OCI-LY3 (cell line): ENCODE data around the gene TEX22.
A peak's percentile ranks its signal among the peaks of the same experiment; 100 is the strongest.

Source experiments
- H2AFZ ChIP-seq: fragments of 200-600, 300-600 bp; shearing (Covaris generic); 2 replicates; pipeline ENCODE4 v1.6.0; 2014; ENCODE audit warnings: antibody characterized with exemption, low read depth, low read length
- H3K27ac ChIP-seq: fragments of 200-600, 300-600 bp; sonication (generic); 2 replicates; pipeline ENCODE4 v1.5.1; 2014; ENCODE audit warnings: mild to moderate bottlenecking, low read length, moderate library complexity, mixed read lengths
- H3K27me3 ChIP-seq: fragments of 200-600, 300-600 bp; sonication (generic); 2 replicates; pipeline ENCODE4 v1.6.1; 2014; ENCODE audit warnings: low read depth, low read length, mixed read lengths
- H3K36me3 ChIP-seq: fragments of 200-600, 300-600 bp; sonication (generic); replicated peaks from 2 replicates; pipeline ENCODE3; 2014; ENCODE audit warnings: low read depth, low read length, mixed read lengths
- H3K4me1 ChIP-seq: fragments of 300-600, 200-600 bp; sonication (generic); 2 replicates; pipeline ENCODE4 v1.6.1; 2014; ENCODE audit warnings: low read length, mixed read lengths
- H3K4me2 ChIP-seq: fragments of 200-600, 300-600 bp; sonication (generic); 2 replicates; pipeline ENCODE4 v1.6.1; 2014; ENCODE audit warnings: low read length, mixed read lengths
- H3K4me3 ChIP-seq: fragments of 300-600, 200-600 bp; sonication (generic); 2 replicates; pipeline ENCODE4 v1.5.1; 2014; ENCODE audit warnings: antibody characterized with exemption, mild to moderate bottlenecking, low read length, moderate library complexity
- H3K79me2 ChIP-seq: fragments of 300-600, 200-600 bp; shearing (Covaris generic); 2 replicates; pipeline ENCODE4 v1.6.1; 2014; ENCODE audit warnings: mild to moderate bottlenecking, low read length, mixed read lengths
- H3K9ac ChIP-seq: fragments of 300-600, 200-600 bp; shearing (Covaris generic); 2 replicates; pipeline ENCODE4 v1.6.0; 2014; ENCODE audit warnings: mild to moderate bottlenecking, low read length, moderate library complexity
- H3K9me3 ChIP-seq: fragments of 200-600, 300-600 bp; shearing (Covaris generic); 2 replicates; pipeline ENCODE4 v1.6.1; 2014; ENCODE audit warnings: low read length, mixed read lengths; ENCODE audit not compliant: insufficient read depth
- H4K20me1 ChIP-seq: fragments of 200-600, 300-600 bp; sonication (generic); 2 replicates; pipeline ENCODE4 v1.6.1; 2016; ENCODE audit warnings: low read length, mixed read lengths; ENCODE audit not compliant: insufficient read depth
- EZH2phosphoT487 ChIP-seq: fragments of 200-600 bp; shearing (Covaris generic); IDR thresholded peaks from 2 replicates; pipeline ENCODE4 v1.6.1; 2018; ENCODE audit warnings: antibody characterized with exemption, mixed run types, low read depth
- TF ChIP-seq, protein P1 (sequence below): fragments of 200-600, 300-600 bp; sonication (generic); IDR thresholded peaks from 2 replicates; pipeline ENCODE4 v1.5.1; 2014; ENCODE audit warnings: antibody characterized with exemption, low read length, low read depth

The TEX22 gene

DNA sequence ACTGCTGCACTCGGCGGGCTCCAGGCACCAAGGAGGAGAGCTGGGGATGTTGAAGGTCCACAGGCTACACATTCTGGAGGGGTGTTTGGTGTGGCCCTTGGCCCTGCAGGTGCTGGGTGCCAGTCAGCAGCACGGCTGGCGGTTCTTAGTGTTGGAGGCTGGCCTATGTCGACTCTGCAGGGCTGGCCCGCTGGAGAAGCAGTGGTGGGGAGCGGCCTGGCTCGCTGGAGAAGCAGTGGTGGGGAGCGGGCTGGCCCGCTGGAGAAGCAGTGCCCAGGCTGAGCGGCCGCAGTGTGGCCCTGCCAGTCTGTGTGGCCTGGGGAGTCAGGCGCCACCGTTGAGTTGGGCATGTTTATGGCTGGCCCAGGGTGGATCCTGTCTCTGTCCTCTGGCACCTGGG lies 48.6 kb downstream of the TEX22 start:
- no peak overlapping the region for H3K4me2 ChIP-seq
- no peak overlapping the region for H3K9ac ChIP-seq
- H3K27me3 ChIP-seq, result no peaks in the 10 kb centered on the region
- TF ChIP-seq, protein P1, sequence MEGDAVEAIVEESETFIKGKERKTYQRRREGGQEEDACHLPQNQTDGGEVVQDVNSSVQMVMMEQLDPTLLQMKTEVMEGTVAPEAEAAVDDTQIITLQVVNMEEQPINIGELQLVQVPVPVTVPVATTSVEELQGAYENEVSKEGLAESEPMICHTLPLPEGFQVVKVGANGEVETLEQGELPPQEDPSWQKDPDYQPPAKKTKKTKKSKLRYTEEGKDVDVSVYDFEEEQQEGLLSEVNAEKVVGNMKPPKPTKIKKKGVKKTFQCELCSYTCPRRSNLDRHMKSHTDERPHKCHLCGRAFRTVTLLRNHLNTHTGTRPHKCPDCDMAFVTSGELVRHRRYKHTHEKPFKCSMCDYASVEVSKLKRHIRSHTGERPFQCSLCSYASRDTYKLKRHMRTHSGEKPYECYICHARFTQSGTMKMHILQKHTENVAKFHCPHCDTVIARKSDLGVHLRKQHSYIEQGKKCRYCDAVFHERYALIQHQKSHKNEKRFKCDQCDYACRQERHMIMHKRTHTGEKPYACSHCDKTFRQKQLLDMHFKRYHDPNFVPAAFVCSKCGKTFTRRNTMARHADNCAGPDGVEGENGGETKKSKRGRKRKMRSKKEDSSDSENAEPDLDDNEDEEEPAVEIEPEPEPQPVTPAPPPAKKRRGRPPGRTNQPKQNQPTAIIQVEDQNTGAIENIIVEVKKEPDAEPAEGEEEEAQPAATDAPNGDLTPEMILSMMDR, result no peak
- no peak for TF ChIP-seq EZH2phosphoT487
- no peak overlapping the region for H3K4me3 ChIP-seq
- peaks cover 15% of the 10 kb centered on the region; the same call in 1 of the 2 replicates for H4K20me1 ChIP-seq
- H2AFZ ChIP-seq, result no peak overlapping the region
- peaks cover 15% of the 10 kb centered on the region for H3K36me3 ChIP-seq
- H3K9me3 ChIP-seq, result no peaks in the 10 kb centered on the region
- no peaks in the 10 kb centered on the region for H3K4me1 ChIP-seq
- peaks cover 19% of the 10 kb centered on the region; the same call in 1 of the 2 replicates for H3K79me2 ChIP-seq
- no peak overlapping the region for H3K27ac ChIP-seq

DNA sequence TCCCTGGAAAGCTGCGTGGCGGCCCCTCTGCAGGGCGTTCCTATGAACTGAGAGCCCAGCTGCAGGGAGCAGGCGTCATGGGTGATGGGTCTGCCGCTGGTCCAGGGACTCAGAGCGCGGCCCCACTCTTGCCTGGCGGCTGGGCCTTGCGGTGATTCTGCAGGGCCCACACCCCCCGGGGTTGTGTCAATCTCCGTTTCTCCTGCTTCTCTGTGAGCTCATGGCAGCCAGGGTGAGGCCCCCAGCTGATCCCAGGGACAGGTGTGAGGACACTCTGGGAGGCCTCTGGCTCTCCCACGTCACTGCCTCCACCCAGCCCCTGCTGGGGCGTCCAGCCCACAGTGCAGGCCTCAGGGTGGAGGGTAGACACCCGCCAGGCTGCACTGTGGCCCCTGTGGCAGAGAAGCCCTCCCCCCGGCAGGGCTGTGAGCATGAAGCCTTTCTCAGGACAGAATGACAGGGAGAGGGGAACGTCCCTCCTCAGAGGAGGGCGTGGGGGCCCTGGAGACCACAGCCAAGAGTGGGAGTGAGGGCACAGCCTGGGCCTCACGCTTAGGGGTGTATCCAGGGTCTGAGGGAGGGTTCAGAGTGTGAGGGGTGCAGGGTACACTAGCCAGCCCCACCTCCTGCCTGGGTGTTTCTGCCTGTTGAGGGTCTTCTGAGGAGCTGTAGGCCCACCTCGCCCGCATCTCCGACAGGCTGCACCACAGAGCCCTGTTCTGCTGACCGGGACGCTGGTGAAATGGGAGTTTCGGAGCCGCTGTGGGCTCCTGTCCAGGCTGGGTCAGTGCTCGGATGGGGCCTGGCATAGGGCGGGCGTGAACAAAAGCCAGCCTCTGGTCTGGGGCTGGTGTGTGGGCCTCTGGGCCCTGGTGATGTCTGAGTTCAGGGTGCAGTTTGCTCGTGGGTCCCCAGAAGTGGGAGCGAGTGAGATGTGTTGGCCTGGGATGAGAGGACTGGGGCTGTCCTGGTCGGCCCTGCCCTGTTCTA lies 49.6 kb downstream of the TEX22 start:
- Histone ChIP-seq H3K36me3 (peaks cover 23% of the 10 kb centered on the region), H3K27me3 (no peaks in the 10 kb centered on the region), H4K20me1 (0 out of 2 replicates have a peak, but pooled peaks cover 15% of the 10 kb centered on the region), H2AFZ (no peak overlapping the region), H3K4me3 (no peak overlapping the region), H3K4me1 (no peaks in the 10 kb centered on the region), H3K4me2 (no peak overlapping the region), H3K79me2 (peaks cover 19% of the 10 kb centered on the region; the same call in 1 of the 2 replicates), H3K9me3 (no peaks in the 10 kb centered on the region), H3K27ac (no peak overlapping the region), H3K9ac (no peak overlapping the region)
- no peak for TF ChIP-seq EZH2phosphoT487
- TF ChIP-seq, protein P1, result no peak

DNA sequence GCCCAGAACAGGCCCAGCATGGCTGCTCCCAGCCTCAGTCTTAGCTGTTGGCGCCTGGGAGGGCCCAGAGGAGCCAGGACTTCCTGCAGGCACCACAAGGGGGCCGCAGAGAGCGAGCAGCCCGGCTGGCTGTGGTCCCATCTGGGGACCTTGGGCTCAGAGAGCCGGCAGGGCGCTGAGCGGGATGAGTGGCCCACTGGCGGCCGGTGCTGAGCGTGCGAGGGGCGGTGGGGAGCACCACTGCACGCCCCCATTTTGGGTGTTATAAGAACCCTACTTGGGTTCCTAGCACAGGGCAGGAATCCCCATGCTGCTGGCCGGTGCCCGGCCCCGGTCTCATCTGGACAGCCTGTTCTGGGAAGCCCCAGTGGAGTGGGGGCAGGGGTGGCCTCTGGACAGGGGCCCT lies 50.4 kb downstream of the TEX22 start:
- H4K20me1 ChIP-seq, result 0 out of 2 replicates have a peak, but pooled peaks cover 15% of the 10 kb centered on the region
- peaks cover 23% of the 10 kb centered on the region for H3K36me3 ChIP-seq
- H3K4me3 ChIP-seq, result no peak overlapping the region
- H3K4me2 ChIP-seq, result no peak overlapping the region
- H3K27ac ChIP-seq, result no peak overlapping the region
- no peak for TF ChIP-seq EZH2phosphoT487
- TF ChIP-seq, protein P1, result peak; percentile 53
- H2AFZ ChIP-seq, result no peak overlapping the region
- H3K27me3 ChIP-seq, result no peaks in the 10 kb centered on the region
- H3K4me1 ChIP-seq, result no peaks in the 10 kb centered on the region
- peaks cover 19% of the 10 kb centered on the region; the same call in 1 of the 2 replicates for H3K79me2 ChIP-seq
- no peaks in the 10 kb centered on the region for H3K9me3 ChIP-seq
- H3K9ac ChIP-seq, result no peak overlapping the region
